Measurements from ENCODE around the gene RPS6KA2.

Gene RPS6KA2

GRCh38 chr6:166436195-166437139 is 190.6 kb downstream of the RPS6KA2 start:
- DNase-seq (ENCODE audit: low read depth in 2 of 2) = no peak
- no peak overlapping the region for H3K4me3 ChIP-seq (replicated peaks in 1 of 2; ENCODE audit: low read depth in 2 of 2, low read length in 2 of 2)
- no peak for TF ChIP-seq CTCF (IDR thresholded peaks at IDR 0.05; ENCODE audit: low read depth, low read length)

DNA sequence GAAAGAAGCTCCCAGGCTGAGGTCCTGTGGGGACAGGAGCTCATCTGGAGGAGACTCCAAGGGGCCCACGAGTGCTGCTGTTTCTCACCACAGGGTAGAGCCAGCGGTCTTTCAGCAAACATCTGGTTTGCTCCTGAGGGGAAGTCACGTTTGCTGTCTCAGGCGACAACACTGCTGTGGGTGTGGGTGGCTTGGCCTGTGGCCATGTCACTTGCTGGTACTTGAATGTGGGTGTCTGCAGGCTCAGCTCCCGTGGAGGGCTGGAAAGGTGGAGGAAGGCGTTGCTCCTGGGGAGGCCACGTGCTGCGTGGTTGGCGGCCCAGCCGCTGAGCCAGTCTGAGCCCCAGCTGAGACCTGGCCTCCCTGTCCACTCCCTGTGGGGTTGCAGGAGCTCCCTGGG is 191.5 kb downstream of the RPS6KA2 start:
- no peak overlapping the region for H3K4me3 ChIP-seq (replicated peaks in 1 of 2; ENCODE audit: low read depth in 2 of 2, low read length in 2 of 2)
- no peak for TF ChIP-seq CTCF (IDR thresholded peaks at IDR 0.05; ENCODE audit: low read depth, low read length)
- DNase-seq (ENCODE audit: low read depth in 2 of 2) = no peak

- no peak for DNase-seq (ENCODE audit: low read depth in 2 of 2)
Observed at GRCh38 chr6:166434336-166434735, 192.7 kb downstream of the RPS6KA2 start.

GRCh38 chr6:166433096-166433495 is 194.0 kb downstream of the RPS6KA2 start:
- no peak overlapping the region for H3K4me3 ChIP-seq (replicated peaks in 1 of 2; ENCODE audit: low read depth in 2 of 2, low read length in 2 of 2)
- no peak for TF ChIP-seq CTCF (IDR thresholded peaks at IDR 0.05; ENCODE audit: low read depth, low read length)
- no peak for DNase-seq (ENCODE audit: low read depth in 2 of 2)

More at GRCh38 chr6:166434336-166434735, 192.7 kb downstream of the RPS6KA2 start:
- no peak overlapping the region for H3K4me3 ChIP-seq (replicated peaks in 1 of 2; ENCODE audit: low read depth in 2 of 2, low read length in 2 of 2)
- no peak for TF ChIP-seq CTCF (IDR thresholded peaks at IDR 0.05; ENCODE audit: low read depth, low read length)

DNA sequence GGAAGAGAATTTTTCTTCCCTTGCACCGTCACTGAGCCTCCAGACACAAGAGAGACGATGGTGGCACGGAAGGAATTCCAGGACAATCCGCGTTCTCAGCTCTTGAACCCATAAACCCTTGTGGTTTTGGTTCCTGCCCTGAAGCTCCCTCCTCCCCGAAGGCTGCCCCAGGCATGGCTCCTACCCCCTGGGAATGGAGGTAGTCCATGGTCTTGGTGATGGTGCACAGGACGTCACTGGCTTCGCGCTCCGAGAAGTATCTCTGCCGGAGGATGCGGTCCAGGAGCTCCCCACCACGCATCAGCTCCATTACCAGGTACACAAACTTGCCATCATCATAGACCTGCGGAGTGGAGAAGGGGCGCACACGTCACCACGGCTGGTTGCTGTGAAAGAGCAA is 196.8 kb downstream of the RPS6KA2 start:
- no peak for DNase-seq (ENCODE audit: low read depth in 2 of 2)
- no peak overlapping the region for H3K4me3 ChIP-seq (replicated peaks in 1 of 2; ENCODE audit: low read depth in 2 of 2, low read length in 2 of 2)
- TF ChIP-seq CTCF (IDR thresholded peaks at IDR 0.05; ENCODE audit: low read depth, low read length) = no peak

DNA sequence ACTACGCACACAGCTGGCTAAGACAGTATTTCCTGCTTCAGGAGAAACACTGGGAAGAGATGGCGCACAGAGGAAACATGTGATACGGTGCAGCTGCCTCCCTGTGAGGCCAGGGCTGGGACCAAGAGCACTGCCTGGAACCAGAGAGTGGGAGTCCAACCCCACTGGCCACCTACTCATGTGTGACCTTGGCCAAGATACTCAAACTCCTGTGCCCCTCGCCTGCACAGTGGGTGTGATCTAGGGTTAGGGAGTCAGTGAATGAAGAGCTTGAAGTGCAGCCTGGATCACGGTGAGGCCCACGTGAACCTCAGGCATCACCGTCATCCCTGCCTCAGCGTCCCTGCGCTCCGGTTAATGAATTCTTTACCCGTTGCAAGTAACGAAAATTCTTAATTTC is 202.6 kb downstream of the RPS6KA2 start:
- TF ChIP-seq CTCF (IDR thresholded peaks at IDR 0.05; ENCODE audit: low read depth, low read length) = no peak
- no peak overlapping the region for H3K4me3 ChIP-seq (replicated peaks in 1 of 2; ENCODE audit: low read depth in 2 of 2, low read length in 2 of 2)
- no peak for DNase-seq (ENCODE audit: low read depth in 2 of 2)
